Activated naive CD8-positive, alpha-beta T cell treated with anti-CD3 and anti-CD28 coated beads, Interleukin-2, amount 50 U/mL, for 16 hours (primary cell): ENCODE measurements around the gene GRAMD2B.
"Not testable (repeated sequence)": the region's sequence is repeated elsewhere in the genome, so short reads cannot be mapped to it uniquely, and the experiment has no call there.

ENCODE experiments used
- DNase-seq: peaks from one replicate; pipeline ENCODE4 v3.0.0-alpha.2; 2020; ENCODE audit warnings: low read depth, low spot score

Gene GRAMD2B

GRCh38 chr5:126410623-126411022, 12.6 kb upstream of the GRAMD2B start:
- DNase-seq, result no peak

GRCh38 chr5:126413856-126414255, 9.4 kb upstream of the GRAMD2B start:
- no peak for DNase-seq

- no peak for DNase-seq
Measured at GRCh38 chr5:126414874-126415502, 8.2 kb upstream of the GRAMD2B start.

GRCh38 chr5:126415789-126416188, 7.4 kb upstream of the GRAMD2B start:
- DNase-seq, result no peak

GRCh38 chr5:126416266-126416925, 6.8 kb upstream of the GRAMD2B start:
- no peak for DNase-seq

GRCh38 chr5:126417178-126417577, 6.0 kb upstream of the GRAMD2B start:
- DNase-seq, result no peak

- no peak for DNase-seq
Measured at GRCh38 chr5:126419102-126419501, 4.1 kb upstream of the GRAMD2B start.

- no peak for DNase-seq
Measured at GRCh38 chr5:126428421-126428820, 5.2 kb downstream of the GRAMD2B start.

GRCh38 chr5:126430631-126431030, 7.4 kb downstream of the GRAMD2B start:
- no peak for DNase-seq

GRCh38 chr5:126433701-126434100, 10.5 kb downstream of the GRAMD2B start:
- DNase-seq, result no peak

GRCh38 chr5:126435261-126435660, 12.1 kb downstream of the GRAMD2B start:
- DNase-seq, result no peak

- DNase-seq, result no peak
Measured at GRCh38 chr5:126435714-126436113, 12.5 kb downstream of the GRAMD2B start.

GRCh38 chr5:126437721-126438120, 14.5 kb downstream of the GRAMD2B start:
- no peak for DNase-seq

- no peak for DNase-seq
Measured at GRCh38 chr5:126438267-126438666, 15.1 kb downstream of the GRAMD2B start.

- no peak for DNase-seq
Measured at GRCh38 chr5:126438868-126439267, 15.7 kb downstream of the GRAMD2B start.

- not testable (repeated sequence) for DNase-seq
Measured at GRCh38 chr5:126439724-126440123, 16.5 kb downstream of the GRAMD2B start.

GRCh38 chr5:126441230-126441629, 18.0 kb downstream of the GRAMD2B start:
- DNase-seq, result no peak

- no peak for DNase-seq
Measured at GRCh38 chr5:126443374-126443851, 20.2 kb downstream of the GRAMD2B start.

GRCh38 chr5:126444137-126444536, 20.9 kb downstream of the GRAMD2B start:
- no peak for DNase-seq

GRCh38 chr5:126445502-126446174, 22.4 kb downstream of the GRAMD2B start:
- no peak for DNase-seq

GRCh38 chr5:126446498-126447224, 23.5 kb downstream of the GRAMD2B start:
- no peak for DNase-seq

- no peak for DNase-seq
Measured at GRCh38 chr5:126448720-126449119, 25.5 kb downstream of the GRAMD2B start.
